HG02642 (cell line): ENCODE results near the gene VIM.
A peak's percentile ranks its signal among the peaks of the same experiment; 100 is the strongest.

Experiments used
- ATAC-seq: cut with Tn5 transposase; IDR thresholded peaks from one replicate; pipeline ENCODE4 v1.9.1; 2021; ENCODE audit warnings: mild to moderate bottlenecking; ENCODE audit not compliant: unreplicated experiment, poor library complexity

Gene VIM

DNA sequence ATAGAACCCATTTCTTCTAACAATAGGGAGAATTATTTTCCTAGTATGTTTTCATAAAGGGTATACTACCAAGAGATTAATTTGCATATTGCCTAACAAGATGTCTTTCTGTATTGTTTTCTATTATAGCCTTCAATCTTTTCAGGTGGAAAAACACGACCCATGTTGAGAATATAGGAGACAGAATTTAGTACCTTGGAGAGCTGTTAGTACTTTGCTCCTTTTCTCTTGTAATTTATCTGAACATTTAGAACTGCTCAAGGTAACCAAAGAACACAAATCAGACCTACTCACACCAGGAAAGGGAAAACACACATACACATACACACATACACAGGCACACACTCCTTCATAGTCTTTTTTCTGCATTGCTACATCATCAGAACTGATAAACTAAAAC is 18.7 kb upstream of the VIM start:
- no peak for ATAC-seq

DNA sequence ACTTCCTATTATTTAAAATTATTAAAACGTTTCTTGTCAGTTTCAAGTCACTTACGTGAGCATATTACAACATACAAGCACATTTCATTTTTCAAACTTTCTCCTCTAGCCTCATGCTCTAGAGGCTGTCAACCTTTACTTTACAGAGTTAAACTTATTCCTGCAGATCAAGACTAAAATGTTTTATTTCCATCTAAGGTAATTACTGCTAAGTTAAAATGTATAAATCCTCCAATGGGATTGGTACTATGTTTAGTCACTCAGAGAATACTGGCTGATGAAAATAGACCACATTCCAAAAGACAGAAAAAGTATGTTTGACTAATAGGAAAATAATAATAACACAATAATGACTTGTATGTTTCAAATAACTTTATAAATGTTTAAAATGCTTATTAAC is 18.2 kb upstream of the VIM start:
- no peak for ATAC-seq

DNA sequence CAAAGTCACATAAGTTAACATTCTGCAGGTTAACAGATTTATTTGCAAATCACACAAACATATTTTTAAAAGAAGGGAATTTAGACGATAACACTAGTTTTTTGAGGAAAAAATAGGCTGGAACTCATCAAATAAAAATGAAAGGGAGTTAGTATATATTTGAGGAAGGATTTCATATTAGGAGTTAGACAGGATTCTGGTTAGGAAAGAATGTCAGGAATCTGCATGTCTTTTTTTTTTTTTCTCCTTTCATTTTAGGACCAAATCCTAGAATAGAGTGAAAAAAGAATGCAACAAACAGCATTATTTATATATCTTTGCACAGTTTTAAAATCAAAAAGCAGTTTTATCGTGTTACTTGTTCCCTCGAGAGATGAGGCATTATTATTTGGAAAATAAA is 17.7 kb upstream of the VIM start:
- no peak for ATAC-seq

GRCh38 chr10:17212802-17213221 is 15.2 kb upstream of the VIM start:
- ATAC-seq: no peak

GRCh38 chr10:17213646-17214349 is 14.2 kb upstream of the VIM start:
- no peak for ATAC-seq

GRCh38 chr10:17214526-17214925 is 13.5 kb upstream of the VIM start:
- no peak for ATAC-seq

- no peak for ATAC-seq
Measured at GRCh38 chr10:17214971-17215781, 12.9 kb upstream of the VIM start.

DNA sequence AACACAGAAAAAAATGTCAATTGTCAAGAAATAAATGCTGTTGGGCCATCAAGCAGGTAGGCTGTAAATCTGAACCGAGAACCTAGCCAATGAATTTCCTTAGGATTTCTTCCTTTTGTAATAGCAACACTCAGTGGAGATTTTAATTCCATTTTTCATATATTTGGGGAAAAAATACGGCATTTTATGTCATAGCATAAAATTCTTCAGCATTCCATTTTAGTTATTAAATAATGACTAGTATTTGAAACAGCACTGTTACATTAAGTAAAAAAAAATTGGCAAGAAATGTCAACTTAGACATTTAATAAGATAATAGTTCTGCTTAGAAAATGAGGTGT is 12.3 kb upstream of the VIM start:
- no peak for ATAC-seq

DNA sequence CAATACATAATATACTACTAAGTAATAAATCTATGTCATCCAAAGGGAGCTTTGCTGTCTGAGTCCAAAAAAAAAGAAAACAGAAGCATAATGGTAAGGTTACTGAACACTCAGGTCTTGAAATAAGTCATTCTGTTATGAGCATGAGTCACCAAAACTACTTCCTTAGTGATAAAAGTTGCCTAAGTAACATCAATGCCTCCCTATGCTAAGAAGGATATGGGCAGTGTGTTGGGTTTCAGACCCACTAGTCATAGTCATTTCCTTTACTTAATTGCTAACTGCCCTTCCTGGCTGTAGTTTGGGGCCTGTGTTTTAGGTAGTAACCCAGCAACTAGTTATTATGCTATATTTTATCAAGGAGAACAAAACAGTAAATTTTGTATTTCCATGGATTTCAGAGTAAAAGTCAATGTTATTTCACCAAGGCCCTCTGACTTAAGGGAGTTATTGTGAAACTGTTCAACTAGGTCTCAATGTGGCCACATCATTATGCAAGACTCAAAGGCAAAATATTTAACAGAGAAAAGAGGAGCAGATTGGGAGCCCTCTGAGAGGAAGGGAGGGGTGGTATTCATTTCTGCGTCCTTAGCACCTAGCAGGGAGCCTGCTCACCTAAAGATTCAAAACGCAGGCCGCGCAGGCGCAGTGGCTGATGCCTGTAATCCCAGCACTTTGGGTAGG is 11.7 kb upstream of the VIM start:
- ATAC-seq: peak; percentile 99

GRCh38 chr10:17216901-17217395 is 11.1 kb upstream of the VIM start:
- no peak for ATAC-seq

DNA sequence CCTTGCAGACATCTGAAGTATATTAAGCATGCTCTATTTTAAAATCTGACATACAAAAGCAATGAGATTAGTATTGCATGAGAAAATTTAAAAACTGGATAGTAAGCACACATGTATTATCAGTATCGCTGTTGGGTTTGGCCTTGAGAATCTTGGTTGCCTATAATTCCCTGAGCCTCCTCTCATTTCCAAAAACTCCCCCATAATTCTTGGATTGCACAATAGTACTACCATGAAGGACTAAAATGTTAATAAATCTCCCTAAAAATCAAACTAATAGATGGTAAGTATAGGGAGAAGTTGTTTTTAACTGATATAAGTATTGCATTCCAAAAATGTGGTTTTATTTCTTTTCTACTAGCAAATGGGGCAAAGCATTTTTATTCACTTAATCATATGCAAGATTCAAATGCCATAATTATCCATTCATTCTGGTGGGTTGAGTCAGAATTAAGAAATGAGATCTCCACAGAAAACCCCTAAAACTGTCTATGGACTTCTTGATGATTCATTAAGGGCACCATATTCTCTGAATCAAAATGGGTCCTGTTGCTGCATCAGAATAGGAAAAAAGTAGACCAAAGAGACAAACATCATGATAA is 10.3 kb upstream of the VIM start:
- ATAC-seq: no peak

DNA sequence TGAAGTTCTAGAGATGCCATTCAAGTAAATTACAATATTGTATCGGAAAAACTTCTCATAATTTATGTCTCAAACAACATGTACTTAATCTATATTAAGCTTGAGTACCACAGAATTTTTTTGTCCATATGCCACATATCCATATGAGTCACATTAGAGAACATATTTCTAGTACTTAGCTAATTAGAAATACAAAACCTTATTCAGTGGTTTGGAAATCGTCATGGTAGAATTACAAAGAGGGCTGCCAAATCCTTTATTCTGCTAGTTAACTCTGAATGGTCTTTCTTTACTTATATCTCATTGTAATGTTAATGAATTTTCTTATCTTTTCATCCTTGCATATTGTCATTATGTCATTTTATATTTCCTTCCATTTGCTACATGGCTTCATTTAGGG is 9.0 kb upstream of the VIM start:
- ATAC-seq: no peak

DNA sequence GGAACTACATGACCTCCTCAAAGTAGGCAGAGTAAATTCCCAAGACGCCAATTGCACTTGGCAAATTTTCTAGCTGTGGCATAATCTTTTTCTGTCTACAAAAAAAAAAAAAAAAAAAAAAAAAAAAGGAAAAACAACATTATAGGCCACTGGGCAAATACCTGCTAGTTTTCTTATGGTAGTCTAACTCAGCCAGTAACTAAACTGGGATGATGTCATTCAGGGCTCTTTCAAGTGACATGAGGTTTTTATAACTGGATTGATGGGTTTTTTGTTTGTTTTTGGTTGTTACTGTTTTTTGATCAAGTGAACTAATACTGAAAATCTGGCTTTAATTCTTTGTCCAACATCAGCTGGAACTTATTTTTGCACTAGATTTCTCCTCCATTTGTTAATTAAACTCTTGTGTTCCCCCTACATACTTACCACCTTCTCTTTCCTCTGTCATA is 7.4 kb upstream of the VIM start:
- no peak for ATAC-seq

DNA sequence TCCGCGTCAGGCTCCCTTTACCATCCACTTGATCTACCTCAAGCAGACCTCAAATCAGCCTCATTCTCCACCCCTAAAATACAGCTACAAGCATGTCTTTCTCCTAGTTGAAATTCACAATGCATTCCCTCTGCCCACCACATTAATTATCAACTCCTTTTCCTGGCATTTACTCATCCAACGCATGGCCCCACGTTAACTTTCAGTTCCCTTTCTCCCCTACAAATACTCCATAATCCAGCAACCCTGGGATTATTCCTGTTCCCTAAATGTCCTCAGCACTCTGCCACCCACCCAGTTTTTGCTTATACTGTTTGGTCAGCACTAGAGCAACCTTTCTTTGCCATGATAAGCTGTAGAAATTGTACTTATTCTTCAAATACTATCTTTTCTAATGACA is 5.7 kb upstream of the VIM start:
- ATAC-seq: no peak

DNA sequence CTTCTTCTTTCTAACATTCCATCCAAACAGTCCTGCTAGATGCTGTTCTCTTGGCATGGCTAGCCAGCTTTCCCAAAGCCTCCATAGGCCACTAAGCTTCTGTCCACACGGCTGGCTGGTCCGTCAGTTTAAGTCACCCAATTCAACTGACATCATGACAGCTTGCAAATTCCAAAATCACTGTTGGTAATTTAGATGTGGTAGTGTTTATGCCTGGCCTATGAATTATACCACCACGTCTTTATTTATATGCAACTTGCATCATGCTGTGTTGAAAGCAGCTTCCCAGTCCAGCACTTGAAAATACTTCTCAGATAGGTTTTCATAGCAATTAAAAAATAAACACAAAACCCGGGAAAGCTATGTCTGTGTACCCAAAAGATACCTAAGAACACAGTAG is 2.2 kb upstream of the VIM start:
- ATAC-seq: no peak

- no peak for ATAC-seq
Measured at GRCh38 chr10:17226891-17227303, 1.1 kb upstream of the VIM start.

GRCh38 chr10:17227367-17228090 is 512 bp upstream of the VIM start:
- peak; percentile 16 for ATAC-seq

DNA sequence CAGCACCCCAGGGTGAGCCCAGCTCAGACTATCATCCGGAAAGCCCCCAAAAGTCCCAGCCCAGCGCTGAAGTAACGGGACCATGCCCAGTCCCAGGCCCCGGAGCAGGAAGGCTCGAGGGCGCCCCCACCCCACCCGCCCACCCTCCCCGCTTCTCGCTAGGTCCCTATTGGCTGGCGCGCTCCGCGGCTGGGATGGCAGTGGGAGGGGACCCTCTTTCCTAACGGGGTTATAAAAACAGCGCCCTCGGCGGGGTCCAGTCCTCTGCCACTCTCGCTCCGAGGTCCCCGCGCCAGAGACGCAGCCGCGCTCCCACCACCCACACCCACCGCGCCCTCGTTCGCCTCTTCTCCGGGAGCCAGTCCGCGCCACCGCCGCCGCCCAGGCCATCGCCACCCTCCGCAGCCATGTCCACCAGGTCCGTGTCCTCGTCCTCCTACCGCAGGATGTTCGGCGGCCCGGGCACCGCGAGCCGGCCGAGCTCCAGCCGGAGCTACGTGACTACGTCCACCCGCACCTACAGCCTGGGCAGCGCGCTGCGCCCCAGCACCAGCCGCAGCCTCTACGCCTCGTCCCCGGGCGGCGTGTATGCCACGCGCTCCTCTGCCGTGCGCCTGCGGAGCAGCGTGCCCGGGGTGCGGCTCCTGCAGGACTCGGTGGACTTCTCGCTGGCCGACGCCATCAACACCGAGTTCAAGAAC is 1.1 kb downstream of the VIM start:
- ATAC-seq: peak; percentile 26

DNA sequence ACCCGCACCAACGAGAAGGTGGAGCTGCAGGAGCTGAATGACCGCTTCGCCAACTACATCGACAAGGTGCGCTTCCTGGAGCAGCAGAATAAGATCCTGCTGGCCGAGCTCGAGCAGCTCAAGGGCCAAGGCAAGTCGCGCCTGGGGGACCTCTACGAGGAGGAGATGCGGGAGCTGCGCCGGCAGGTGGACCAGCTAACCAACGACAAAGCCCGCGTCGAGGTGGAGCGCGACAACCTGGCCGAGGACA is 1.6 kb downstream of the VIM start:
- ATAC-seq: no peak
